ENCODE data around the gene CPTP.

The CPTP gene

GRCh38 chr1:1335283-1335682 lies 10.7 kb downstream of the CPTP start:
- FAIRE-seq: no peak
- no peak for TF ChIP-seq TAF1 (IDR thresholded peaks at IDR 0.05; ENCODE audit: borderline replicate concordance, low read depth, low read length)
- TF ChIP-seq POLR2A (IDR thresholded peaks at IDR 0.05; ENCODE audit: low read depth, low read length): no peak
- TF ChIP-seq POLR2AphosphoS5 (IDR thresholded peaks at IDR 0.05; ENCODE audit: low read depth, low read length): no peak
- DNase-seq (ENCODE audit: insufficient read length): no peak

- no peak for DNase-seq (ENCODE audit: insufficient read length)
- FAIRE-seq: no peak
- TF ChIP-seq TAF1 (IDR thresholded peaks at IDR 0.05; ENCODE audit: borderline replicate concordance, low read depth, low read length) (no peak), POLR2A (IDR thresholded peaks at IDR 0.05; ENCODE audit: low read depth, low read length) (no peak), POLR2AphosphoS5 (IDR thresholded peaks at IDR 0.05; ENCODE audit: low read depth, low read length) (no peak)
These were observed 11.2 kb downstream of the CPTP start for GRCh38 chr1:1335792-1336248.

DNA sequence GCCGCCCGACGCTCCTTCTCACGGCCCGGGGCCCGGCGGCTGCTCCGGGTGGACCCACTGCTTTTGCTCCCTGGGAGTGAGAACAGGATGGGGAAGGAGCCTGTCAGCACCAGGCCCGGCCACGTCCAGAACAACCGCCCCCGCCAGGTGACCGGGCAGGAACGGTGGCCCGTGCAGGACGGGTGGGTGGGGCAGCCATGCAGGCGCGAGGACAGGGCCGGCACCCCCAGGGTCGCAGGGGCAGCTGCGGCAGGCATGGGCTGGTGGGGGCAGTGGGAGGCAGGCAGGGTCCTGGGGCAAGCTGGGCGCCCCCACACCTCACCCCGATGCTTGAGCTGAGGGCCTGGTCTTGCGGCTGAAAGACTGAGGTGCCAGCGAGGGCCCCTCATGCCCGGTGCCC lies 11.8 kb downstream of the CPTP start:
- FAIRE-seq (no peak), DNase-seq (ENCODE audit: insufficient read length) (no peak)
- TF ChIP-seq POLR2A (IDR thresholded peaks at IDR 0.05; ENCODE audit: low read depth, low read length) (no peak), POLR2AphosphoS5 (IDR thresholded peaks at IDR 0.05; ENCODE audit: low read depth, low read length) (no peak), TAF1 (IDR thresholded peaks at IDR 0.05; ENCODE audit: borderline replicate concordance, low read depth, low read length) (no peak)

GRCh38 chr1:1336931-1337792 lies 12.6 kb downstream of the CPTP start:
- FAIRE-seq: no peak
- TF ChIP-seq TAF1 (IDR thresholded peaks at IDR 0.05; ENCODE audit: borderline replicate concordance, low read depth, low read length): no peak
- no peak for TF ChIP-seq POLR2AphosphoS5 (IDR thresholded peaks at IDR 0.05; ENCODE audit: low read depth, low read length)
- TF ChIP-seq POLR2A (IDR thresholded peaks at IDR 0.05; ENCODE audit: low read depth, low read length): no peak
- DNase-seq (ENCODE audit: insufficient read length): no peak

- FAIRE-seq: peak; percentile 42
These were observed 13.2 kb downstream of the CPTP start for GRCh38 chr1:1337793-1338147.

GRCh38 chr1:1338278-1338677 lies 13.7 kb downstream of the CPTP start:
- no peak for FAIRE-seq
- no peak for TF ChIP-seq POLR2AphosphoS5 (IDR thresholded peaks at IDR 0.05; ENCODE audit: low read depth, low read length)
- TF ChIP-seq POLR2A (IDR thresholded peaks at IDR 0.05; ENCODE audit: low read depth, low read length): no peak
- TF ChIP-seq TAF1 (IDR thresholded peaks at IDR 0.05; ENCODE audit: borderline replicate concordance, low read depth, low read length): no peak
- DNase-seq (ENCODE audit: insufficient read length): no peak

More at GRCh38 chr1:1337793-1338147, 13.2 kb downstream of the CPTP start:
- no peak for TF ChIP-seq POLR2A (IDR thresholded peaks at IDR 0.05; ENCODE audit: low read depth, low read length)
- no peak for TF ChIP-seq POLR2AphosphoS5 (IDR thresholded peaks at IDR 0.05; ENCODE audit: low read depth, low read length)
- TF ChIP-seq TAF1 (IDR thresholded peaks at IDR 0.05; ENCODE audit: borderline replicate concordance, low read depth, low read length): no peak
- DNase-seq (ENCODE audit: insufficient read length): peak; percentile 80

- no peak for FAIRE-seq
- no peak for TF ChIP-seq POLR2A (IDR thresholded peaks at IDR 0.05; ENCODE audit: low read depth, low read length)
- TF ChIP-seq TAF1 (IDR thresholded peaks at IDR 0.05; ENCODE audit: borderline replicate concordance, low read depth, low read length): no peak
- TF ChIP-seq POLR2AphosphoS5 (IDR thresholded peaks at IDR 0.05; ENCODE audit: low read depth, low read length): no peak
- DNase-seq (ENCODE audit: insufficient read length): no peak
These were observed 15.6 kb downstream of the CPTP start for GRCh38 chr1:1340185-1340584.

DNA sequence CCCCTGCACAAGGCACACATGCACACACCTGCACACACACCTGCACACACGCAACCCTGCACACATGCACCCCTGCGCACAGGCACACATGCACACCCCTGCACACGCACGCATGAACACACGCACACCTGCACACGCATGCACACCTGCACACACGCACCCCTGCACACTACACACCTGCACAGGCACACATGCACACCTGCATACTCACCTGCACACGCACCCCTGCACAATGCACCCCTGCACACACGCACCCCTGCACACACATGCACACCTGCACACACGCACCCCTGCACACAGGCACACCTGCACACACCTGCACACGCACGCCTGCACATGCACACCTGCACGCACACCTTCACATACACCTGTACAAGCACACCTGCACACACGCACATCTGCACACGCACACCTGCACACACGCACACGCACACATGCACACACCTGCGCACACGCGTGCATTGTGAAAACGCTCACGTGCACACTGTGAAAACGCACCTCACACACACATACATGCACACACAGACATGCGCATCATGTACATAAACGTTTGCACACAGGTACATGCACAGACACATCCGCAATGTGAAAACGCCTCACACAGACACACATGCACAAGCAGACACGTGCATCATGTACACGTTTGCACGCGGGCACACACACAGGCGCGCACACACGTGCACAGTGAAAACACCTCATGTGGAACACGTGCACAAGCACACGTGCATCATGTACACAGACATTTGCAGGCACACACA lies 16.4 kb downstream of the CPTP start:
- FAIRE-seq: no peak

GRCh38 chr1:1341549-1342021 lies 17.0 kb downstream of the CPTP start:
- no peak for FAIRE-seq
- TF ChIP-seq TAF1 (IDR thresholded peaks at IDR 0.05; ENCODE audit: borderline replicate concordance, low read depth, low read length) (no peak), POLR2AphosphoS5 (IDR thresholded peaks at IDR 0.05; ENCODE audit: low read depth, low read length) (peak; percentile 32; the same call in 1 of the 2 replicates), POLR2A (IDR thresholded peaks at IDR 0.05; ENCODE audit: low read depth, low read length) (no peak)
- no peak for DNase-seq (ENCODE audit: insufficient read length)

More for the DNA sequence above, 16.4 kb downstream of the CPTP start:
- TF ChIP-seq POLR2AphosphoS5 (IDR thresholded peaks at IDR 0.05; ENCODE audit: low read depth, low read length) (no peak), POLR2A (IDR thresholded peaks at IDR 0.05; ENCODE audit: low read depth, low read length) (no peak), TAF1 (IDR thresholded peaks at IDR 0.05; ENCODE audit: borderline replicate concordance, low read depth, low read length) (no peak)
- DNase-seq (ENCODE audit: insufficient read length): no peak

GRCh38 chr1:1342061-1342562 lies 17.5 kb downstream of the CPTP start:
- TF ChIP-seq POLR2AphosphoS5 (IDR thresholded peaks at IDR 0.05; ENCODE audit: low read depth, low read length): no peak
- no peak for TF ChIP-seq POLR2A (IDR thresholded peaks at IDR 0.05; ENCODE audit: low read depth, low read length)
- TF ChIP-seq TAF1 (IDR thresholded peaks at IDR 0.05; ENCODE audit: borderline replicate concordance, low read depth, low read length): no peak
- DNase-seq (ENCODE audit: insufficient read length): no peak
- FAIRE-seq: no peak

- FAIRE-seq (no peak), DNase-seq (ENCODE audit: insufficient read length) (no peak)
- TF ChIP-seq TAF1 (IDR thresholded peaks at IDR 0.05; ENCODE audit: borderline replicate concordance, low read depth, low read length) (no peak), POLR2AphosphoS5 (IDR thresholded peaks at IDR 0.05; ENCODE audit: low read depth, low read length) (no peak), POLR2A (IDR thresholded peaks at IDR 0.05; ENCODE audit: low read depth, low read length) (no peak)
These were observed 18.0 kb downstream of the CPTP start for GRCh38 chr1:1342584-1343115.

Data from GM12892 (cell line).